GM12891 (cell line): ENCODE data around the gene SKIL.

Experiments used
- DNase-seq: peaks from one replicate; pipeline ENCODE4 v3.0.0; 2011; ENCODE audit warnings: low spot score; ENCODE audit not compliant: insufficient read length
- FAIRE-seq: peaks from 2 replicates; lab custom pipeline; 2011; peaks lifted over from hg19 to GRCh38; lab: Jason Lieb, UNC
- PAX5 ChIP-seq: IDR thresholded peaks from 2 replicates; pipeline ENCODE4 v1.6.1; 2011; ENCODE audit warnings: low read length, moderate library complexity, mild to moderate bottlenecking; ENCODE audit not compliant: insufficient read depth, severe bottlenecking
- POLR2A ChIP-seq: IDR thresholded peaks from 2 replicates; pipeline ENCODE4 v1.6.1; 2011; ENCODE audit warnings: low read depth, low read length, control low read depth
- POLR2AphosphoS5 ChIP-seq: IDR thresholded peaks from 2 replicates; pipeline ENCODE4 v1.6.1; 2011; ENCODE audit warnings: low read depth, low read length, control low read depth
- POU2F2 ChIP-seq: IDR thresholded peaks from 2 replicates; pipeline ENCODE4 v1.6.1; 2011; ENCODE audit warnings: low read depth, mild to moderate bottlenecking, control low read depth, low read length, moderate library complexity
- SPI1 ChIP-seq: IDR thresholded peaks from 2 replicates; pipeline ENCODE4 v1.6.1; 2011; ENCODE audit warnings: low read depth, low read length, control low read depth
- TAF1 ChIP-seq: IDR thresholded peaks from 2 replicates; pipeline ENCODE4 v1.6.1; 2011; ENCODE audit warnings: low read depth, low read length, control low read depth

Gene SKIL

DNA sequence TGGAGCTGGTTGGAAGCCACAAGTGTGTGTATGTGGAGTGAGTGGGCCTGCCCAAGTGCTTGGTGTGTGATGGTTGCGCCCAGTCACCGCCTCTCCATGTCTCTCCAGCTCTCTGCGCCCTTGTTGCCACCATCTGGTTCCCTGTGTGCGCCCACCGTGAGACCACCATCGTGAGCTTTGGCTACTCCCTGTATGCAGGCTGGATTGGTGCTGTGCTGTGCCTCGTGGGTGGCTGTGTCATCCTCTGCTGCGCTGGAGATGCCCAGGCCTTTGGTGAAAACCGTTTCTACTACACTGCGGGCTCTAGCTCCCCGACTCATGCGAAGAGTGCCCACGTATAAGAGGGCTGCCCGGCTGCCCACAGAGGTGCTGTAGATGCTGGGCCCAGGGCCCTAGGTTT, 74.9 kb downstream of the SKIL start:
- TF ChIP-seq POU2F2 (no peak), POLR2A (no peak), PAX5 (no peak), SPI1 (no peak), TAF1 (no peak), POLR2AphosphoS5 (no peak)
- DNase-seq: no peak
- FAIRE-seq: no peak

DNA sequence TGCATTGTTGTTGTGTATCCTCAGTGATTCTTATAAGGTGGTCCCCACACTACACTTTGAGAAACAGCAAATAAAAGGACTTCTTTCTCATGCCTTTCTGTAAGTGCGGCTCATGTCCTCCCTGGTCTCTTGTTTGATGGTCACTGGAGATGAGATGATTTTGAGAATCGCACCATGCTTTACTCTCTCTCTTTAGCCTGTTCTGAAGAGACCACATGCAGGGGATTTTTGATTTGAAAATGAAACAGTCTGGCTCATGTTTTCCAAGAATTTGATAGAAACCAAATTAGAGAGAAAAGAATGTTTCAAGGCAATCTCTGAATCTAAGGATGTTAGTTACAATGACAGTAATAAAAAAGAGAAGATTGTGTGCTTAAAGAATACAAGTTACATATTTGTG, 79.2 kb downstream of the SKIL start:
- FAIRE-seq: no peak
- TF ChIP-seq POU2F2 (no peak), TAF1 (no peak), PAX5 (no peak), SPI1 (no peak), POLR2AphosphoS5 (no peak), POLR2A (no peak)

GRCh38 chr3:170437176-170437575, 79.7 kb downstream of the SKIL start:
- FAIRE-seq (no peak), DNase-seq (no peak)
- TF ChIP-seq SPI1 (no peak), POLR2A (no peak), POLR2AphosphoS5 (no peak), POU2F2 (no peak), TAF1 (no peak), PAX5 (no peak)

More for the DNA sequence above, 79.2 kb downstream of the SKIL start:
- DNase-seq: no peak

DNA sequence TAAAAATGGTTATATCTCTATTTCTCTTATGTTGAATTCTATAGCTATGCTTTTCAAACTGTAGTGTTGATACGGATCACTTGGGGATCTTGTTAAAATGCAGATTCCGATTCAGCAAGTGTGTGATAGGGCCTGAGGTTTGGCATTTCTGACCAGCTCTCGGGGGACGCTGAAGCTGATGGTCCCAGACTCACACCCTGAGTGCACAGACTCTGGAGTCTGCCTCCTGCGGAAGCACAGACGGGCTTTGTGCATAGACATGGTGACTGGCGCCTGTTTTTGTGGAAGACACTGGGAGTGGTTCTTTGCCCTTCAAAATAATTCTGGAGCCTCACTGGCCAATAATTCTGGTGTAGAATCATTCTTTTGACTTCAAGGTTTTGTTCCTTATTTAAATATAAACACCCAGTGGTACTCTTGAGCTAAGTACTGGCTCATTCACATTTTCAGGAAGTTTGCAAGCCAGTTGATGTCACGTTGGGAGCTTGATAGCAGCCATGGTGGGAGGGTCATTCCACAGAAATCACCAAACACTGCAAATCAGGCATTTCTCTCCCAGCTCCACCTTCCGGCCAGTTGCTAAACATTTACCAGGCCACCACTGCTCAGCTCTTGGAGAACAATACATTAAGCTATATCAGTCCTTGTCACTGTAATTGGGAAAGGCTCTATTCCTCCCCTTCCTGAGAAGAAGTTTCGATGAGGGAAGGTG, 80.3 kb downstream of the SKIL start:
- FAIRE-seq (no peak), DNase-seq (no peak)
- no peak for TF ChIP-seq SPI1
- no peak for TF ChIP-seq POLR2AphosphoS5
- no peak for TF ChIP-seq POU2F2
- no peak for TF ChIP-seq PAX5
- TF ChIP-seq POLR2A: no peak
- no peak for TF ChIP-seq TAF1

DNA sequence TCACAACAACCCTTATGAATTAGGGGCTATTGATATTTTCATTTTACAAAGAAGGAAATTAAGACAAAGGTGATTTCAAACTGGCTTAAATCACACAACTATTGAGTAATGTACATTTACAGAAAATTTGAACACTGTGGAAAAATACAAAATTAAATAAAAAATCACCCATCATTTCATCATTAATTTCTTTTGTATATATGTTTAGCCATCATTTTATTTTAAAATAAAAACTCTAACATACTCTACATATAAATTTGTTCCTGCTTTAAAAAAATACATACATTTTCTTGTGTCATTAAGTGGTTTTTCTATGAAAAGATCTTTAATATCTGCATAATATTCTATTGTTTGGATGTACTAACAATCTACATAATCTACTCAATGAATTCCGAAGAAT, 81.3 kb downstream of the SKIL start:
- FAIRE-seq (no peak), DNase-seq (no peak)
- TF ChIP-seq POLR2AphosphoS5 (no peak), TAF1 (no peak), PAX5 (no peak), POU2F2 (no peak), POLR2A (no peak), SPI1 (no peak)

DNA sequence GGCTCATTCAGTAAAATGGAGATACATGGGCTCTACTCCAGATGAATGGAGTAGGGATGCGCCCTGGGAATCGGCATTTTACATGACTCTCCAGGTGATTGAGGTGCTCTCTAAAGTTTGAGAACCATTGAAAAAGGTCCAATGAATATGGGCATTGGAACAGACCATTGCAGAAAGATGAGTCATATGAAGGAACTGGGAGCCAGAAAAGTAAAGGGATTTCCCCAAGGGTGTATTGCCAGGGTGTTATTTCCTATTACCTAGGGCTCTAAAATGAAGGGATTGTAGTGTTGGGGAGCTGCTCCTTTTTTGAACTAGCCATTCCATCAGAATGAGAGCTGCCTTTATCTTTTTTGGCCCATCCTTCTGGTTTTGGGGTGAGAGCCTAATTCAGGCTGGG, 82.8 kb downstream of the SKIL start:
- TF ChIP-seq POU2F2 (no peak), PAX5 (no peak), POLR2A (no peak), TAF1 (no peak), POLR2AphosphoS5 (no peak), SPI1 (no peak)
- FAIRE-seq: no peak
- DNase-seq: no peak

DNA sequence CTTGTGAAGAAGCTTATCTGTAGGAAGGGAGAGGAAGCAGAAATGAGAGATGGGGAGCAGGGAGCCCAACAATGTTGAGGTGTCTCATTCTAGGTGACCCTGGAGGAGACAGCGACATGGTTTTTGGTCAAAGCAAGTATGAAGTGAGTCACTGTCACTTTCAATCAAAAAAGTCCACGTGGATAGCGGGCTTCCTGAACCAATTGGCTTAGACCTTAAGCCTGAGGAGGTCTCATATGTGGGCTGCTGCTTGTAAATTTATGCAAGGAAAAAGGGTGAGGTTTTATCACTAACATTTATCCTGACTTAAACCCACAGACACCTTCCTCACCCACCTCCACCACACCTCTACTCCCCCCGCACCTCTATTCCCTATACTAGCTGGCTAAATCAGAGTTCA, 83.9 kb downstream of the SKIL start:
- no peak for FAIRE-seq
- TF ChIP-seq POLR2A (no peak), PAX5 (no peak), POLR2AphosphoS5 (no peak), SPI1 (no peak), POU2F2 (no peak), TAF1 (no peak)
- DNase-seq: no peak

GRCh38 chr3:170442947-170443346, 85.4 kb downstream of the SKIL start:
- DNase-seq: no peak
- TF ChIP-seq POU2F2 (no peak), TAF1 (no peak), POLR2AphosphoS5 (no peak), POLR2A (no peak), SPI1 (no peak), PAX5 (no peak)
- no peak for FAIRE-seq

- DNase-seq: no peak
- no peak for FAIRE-seq
- TF ChIP-seq POLR2AphosphoS5: no peak
- no peak for TF ChIP-seq SPI1
Measured at GRCh38 chr3:170443457-170443856, 85.9 kb downstream of the SKIL start.
